B cell (primary cell): ENCODE data around the gene DNM2. TPM values are rescaled to one million over a fixed set of nuclear protein-coding genes. Genes with fewer than 3 reads are reported as not detected.
A peak's percentile ranks its signal among the peaks of the same experiment; 100 is the strongest.

Experiments used
- ATAC-seq: fragments of 200-7000 bp; cut with Tn5 transposase; one replicate; pipeline ENCODE4 v1.10.0; 2021; ENCODE audit warnings: low read depth, mild to moderate bottlenecking, moderate number of reproducible peaks, moderate library complexity
- CTCF ChIA-PET: fragments of 350-600 bp; sonication (Branson Sonifier 250); formaldehyde crosslinking; loops from one replicate; lab custom pipeline; 2021; ENCODE audit warnings: antibody characterized with exemption, inconsistent platforms; lab: Charles Lee
- POLR2A ChIA-PET: fragments of 350-600 bp; sonication (Branson Sonifier 250); formaldehyde crosslinking; loops from one replicate; lab custom pipeline; 2021; ENCODE audit warnings: antibody characterized with exemption; lab: Charles Lee
- DNase-seq: peaks from one replicate; pipeline ENCODE4 v3.0.0; 2013
- H2AFZ ChIP-seq: 2 replicates; pipeline ENCODE4 v1.6.1; 2012; ENCODE audit warnings: mild to moderate bottlenecking, low read depth, low read length; ENCODE audit not compliant: insufficient read depth, poor library complexity, severe bottlenecking
- H3K27ac ChIP-seq, 2 donors: 1 replicate in 1 of 2; 2 replicates in 1 of 2; pipeline ENCODE4 v1.5.1; 2012 to 2013; ENCODE audit warnings: low read length in 2 of 2, mild to moderate bottlenecking in 2 of 2, moderate library complexity in 1 of 2
- H3K27me3 ChIP-seq, 4 experiments: fragments of 200-600 bp in 1 of 4; sonication (generic) in 1 of 4; replicated peaks in 1 of 4; 1 replicate in 2 of 4; 2 replicates in 2 of 4; pipeline versions ENCODE4 v1.6.1 to v1.7.0; 2013 to 2016; ENCODE audit warnings: low read length in 3 of 4, mild to moderate bottlenecking in 2 of 4, mixed read lengths in 1 of 4, moderate library complexity in 1 of 4; ENCODE audit not compliant: insufficient read depth in 4 of 4, control insufficient read depth in 3 of 4; ENCODE audit errors: control extremely low read depth in 1 of 4
- H3K36me3 ChIP-seq, 2 experiments: replicated peaks in 1 of 2; 1 replicate in 1 of 2; 2 replicates in 1 of 2; pipeline versions ENCODE4 v1.6.1 to v1.7.1; 2013; ENCODE audit warnings: low read length in 1 of 2; ENCODE audit not compliant: insufficient read depth in 2 of 2, control insufficient read depth in 1 of 2; ENCODE audit errors: control extremely low read depth in 1 of 2, extremely low read depth in 1 of 2
- H3K4me1 ChIP-seq, 2 donors: fragments of 200-600 bp in 1 of 2; sonication (generic) in 1 of 2; 1 replicate in 1 of 2; 2 replicates in 1 of 2; pipeline versions ENCODE4 v1.5.1 to v1.6.1; 2013 to 2017; ENCODE audit warnings: low read length in 2 of 2; ENCODE audit not compliant: control insufficient read depth in 2 of 2, insufficient read depth in 2 of 2
- H3K4me2 ChIP-seq: replicated peaks from 2 replicates; pipeline ENCODE3; 2012; ENCODE audit warnings: mild to moderate bottlenecking, low read depth, low read length; ENCODE audit not compliant: poor library complexity, severe bottlenecking
- H3K4me3 ChIP-seq, 5 experiments: fragments of 200-600 bp in 1 of 5; sonication (generic) in 1 of 5; 1 replicate in 3 of 5; 2 replicates in 2 of 5; pipeline versions ENCODE4 v1.5.1 to v1.7.0; 2011 to 2016; ENCODE audit warnings: low read length in 4 of 5, mild to moderate bottlenecking in 4 of 5, low read depth in 2 of 5, control low read depth in 1 of 5, moderate library complexity in 1 of 5; ENCODE audit not compliant: insufficient read depth in 1 of 5; ENCODE audit errors: control extremely low read depth in 1 of 5, extremely low read depth in 1 of 5
- H3K79me2 ChIP-seq: fragments of 200-600 bp; sonication (generic); one replicate; pipeline ENCODE4 v1.6.0; 2016; ENCODE audit warnings: low read length; ENCODE audit not compliant: control insufficient read depth, insufficient read depth
- H3K9ac ChIP-seq: fragments of 200-600 bp; sonication (generic); 2 replicates; pipeline ENCODE4 v1.6.1; 2017; ENCODE audit warnings: mild to moderate bottlenecking, low read length, moderate library complexity
- H3K9me3 ChIP-seq, 3 donors: one replicate each; pipeline versions ENCODE4 v1.6.1 to v1.7.1; 2013; ENCODE audit warnings: low read length in 2 of 3; ENCODE audit not compliant: control insufficient read depth in 2 of 3, insufficient read depth in 1 of 3; ENCODE audit errors: control extremely low read depth in 1 of 3
- H4K20me1 ChIP-seq: 2 replicates; pipeline ENCODE4 v1.6.0; 2012; ENCODE audit warnings: mild to moderate bottlenecking, low read length; ENCODE audit not compliant: insufficient read depth, control insufficient read depth, poor library complexity, severe bottlenecking
- H3K27ac Mint-ChIP-seq: one replicate; pipeline ENCODE4 v1.8.0; 2021; ENCODE audit warnings: mixed read lengths
- H3K27me3 Mint-ChIP-seq: one replicate; pipeline ENCODE4 v1.8.0; 2021; ENCODE audit warnings: mixed read lengths
- H3K4me1 Mint-ChIP-seq: one replicate; pipeline ENCODE4 v1.8.0; 2021; ENCODE audit warnings: mixed read lengths
- H3K4me3 Mint-ChIP-seq: one replicate; pipeline ENCODE4 v1.8.0; 2021; ENCODE audit warnings: mixed read lengths
- H3K9me3 Mint-ChIP-seq: one replicate; pipeline ENCODE4 v1.8.0; 2022; ENCODE audit warnings: mixed read lengths; ENCODE audit not compliant: insufficient read depth
- CTCF ChIP-seq: fragments of 200-600 bp; IDR thresholded peaks from one replicate; pipeline ENCODE4 v1.8.0; 2022; ENCODE audit warnings: antibody characterized with exemption, mild to moderate bottlenecking
- EZH2 ChIP-seq: IDR thresholded peaks from 2 replicates; pipeline ENCODE4 v1.6.1; 2012; ENCODE audit warnings: borderline replicate concordance, low read depth, mild to moderate bottlenecking, moderate library complexity, low read length; ENCODE audit not compliant: insufficient read depth, poor library complexity, severe bottlenecking
- WGBS: methylation state at CpG from one replicate; pipeline ENCODE4 v1.1.5; 2013; ENCODE audit warnings: missing lambda C conversion rate; ENCODE audit not compliant: insufficient coverage; 5-methylcytosine and 5-hydroxymethylcytosine counted together
- intact Hi-C: fragments of 100-400 bp; cut with micrococcal nuclease; formaldehyde crosslinking; loops from one replicate; pipeline ENCODE4 v1.10.0; 2022
- polyA plus RNA-seq: library from polyadenylated mRNA; depleted of rRNA; stranded (reverse); fragments of >200 nt; gene quantifications from 2 replicates; pipeline ENCODE4 v1.2.3, GENCODE V29; 2012
- total RNA-seq, 2 donors: library from RNA; stranded (reverse); fragments of 120-200 nt in 1 of 2; gene quantifications; 1 replicate in 1 of 2; 2 replicates in 1 of 2; pipeline versions ENCODE4 v1.2.3 to v1.2.4, GENCODE V29; 2013 to 2022

DNM2 gene
- total and polyA plus RNA-seq, 2 donors (not counting 1 experiment from before 2014, with no cell fraction given) = 163 to 353 TPM

GRCh38 chr19:10751109-10751953 is 33.5 kb downstream of the DNM2 start:
- Histone ChIP-seq H3K27me3 (no peaks in the 10 kb centered on the region), H3K4me3 (no peak overlapping the region), H2AFZ (no peak overlapping the region), H4K20me1 (peaks cover 70% of the 10 kb centered on the region), H3K4me1 (peaks cover 44 to 81% of the 10 kb centered on the region in 2 donors), H3K4me2 (peak overlapping the region; percentile 17), H3K79me2 (peaks cover 98% of the 10 kb centered on the region), H3K36me3 (peaks cover 0 to 8% of the 10 kb centered on the region in 2 experiments), H3K27ac (peak overlapping the region in 1 of 2 donors; percentile 62), H3K9me3 (no peaks in the 10 kb centered on the region), H3K9ac (no peak overlapping the region)
- peaks cover 77% of the 10 kb centered on the region for H3K4me1 Mint-ChIP-seq
- no peak overlapping the region for H3K4me3 Mint-ChIP-seq
- TF ChIP-seq CTCF = no peak
- no peak for TF ChIP-seq EZH2
- no peak for DNase-seq
- H3K27ac Mint-ChIP-seq = peak overlapping the region; percentile 76
- ATAC-seq = no peak
- CTCF ChIA-PET = interaction anchor here (0.6 kb wide), 1 partner anchor 77 kb away, joined by 3 read pairs; no protein-coding TSS in a partner anchor
- intact Hi-C loops = no loop called here
- 87% methylated on average over 20 of the region's 21 CpGs for WGBS
- no peaks in the 10 kb centered on the region for H3K9me3 Mint-ChIP-seq
- no peaks in the 10 kb centered on the region for H3K27me3 Mint-ChIP-seq
- POLR2A ChIA-PET = no interaction called here
